ENCODE measurements around the gene DGKZ. TPM values are rescaled to one million over a fixed set of nuclear protein-coding genes. Genes with fewer than 3 reads are reported as not detected.

The DGKZ gene
- polyA plus RNA-seq, 2 of the 4 experiments (the other 2 are of a cell fraction), result 12.8 to 28.4 TPM

DNA sequence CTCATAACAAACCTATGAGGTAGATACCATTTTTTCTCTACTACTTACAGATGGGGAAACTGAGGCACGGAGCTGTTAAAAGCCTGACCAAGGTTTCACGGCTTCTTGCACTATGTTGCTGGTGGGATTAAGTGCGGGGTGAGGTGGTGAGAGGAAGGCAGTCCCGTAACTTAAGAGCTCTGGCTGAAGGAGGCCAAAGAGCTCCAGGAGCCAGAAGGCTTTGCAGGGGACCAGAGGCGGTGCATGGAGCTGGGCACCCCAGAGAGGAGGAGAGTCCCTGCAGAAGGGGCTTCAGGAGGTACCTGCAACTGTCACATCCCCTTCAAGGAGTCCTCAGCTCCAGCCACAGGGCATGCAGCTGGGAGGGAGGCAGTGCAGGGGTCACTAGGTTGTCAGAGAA lies 40.2 kb downstream of the DGKZ start:
- FAIRE-seq, result no peak
- POLR2A ChIA-PET, result no interaction called here
- TF ChIP-seq KDM1A (IDR thresholded peaks at IDR 0.05; ENCODE audit: low read depth) (no peak), CBX2 (IDR thresholded peaks at IDR 0.05; ENCODE audit: borderline replicate concordance, low read depth) (no peak), RCOR1 (IDR thresholded peaks at IDR 0.05; ENCODE audit: low read depth, low read length) (no peak), RFX5 (IDR thresholded peaks at IDR 0.05) (no peak), FOSL2 (IDR thresholded peaks at IDR 0.05) (no peak), FOSL2 (CRISPR knock-in tag; IDR thresholded peaks at IDR 0.05) (no peak), ZFP36 (IDR thresholded peaks at IDR 0.05; ENCODE audit: borderline replicate concordance, partially characterized antibody) (no peak), CEBPB (IDR thresholded peaks at IDR 0.05) (no peak), TP53 (CRISPR knock-in tag; IDR thresholded peaks at IDR 0.05) (no peak)
- TF ChIP-seq, protein P1, sequence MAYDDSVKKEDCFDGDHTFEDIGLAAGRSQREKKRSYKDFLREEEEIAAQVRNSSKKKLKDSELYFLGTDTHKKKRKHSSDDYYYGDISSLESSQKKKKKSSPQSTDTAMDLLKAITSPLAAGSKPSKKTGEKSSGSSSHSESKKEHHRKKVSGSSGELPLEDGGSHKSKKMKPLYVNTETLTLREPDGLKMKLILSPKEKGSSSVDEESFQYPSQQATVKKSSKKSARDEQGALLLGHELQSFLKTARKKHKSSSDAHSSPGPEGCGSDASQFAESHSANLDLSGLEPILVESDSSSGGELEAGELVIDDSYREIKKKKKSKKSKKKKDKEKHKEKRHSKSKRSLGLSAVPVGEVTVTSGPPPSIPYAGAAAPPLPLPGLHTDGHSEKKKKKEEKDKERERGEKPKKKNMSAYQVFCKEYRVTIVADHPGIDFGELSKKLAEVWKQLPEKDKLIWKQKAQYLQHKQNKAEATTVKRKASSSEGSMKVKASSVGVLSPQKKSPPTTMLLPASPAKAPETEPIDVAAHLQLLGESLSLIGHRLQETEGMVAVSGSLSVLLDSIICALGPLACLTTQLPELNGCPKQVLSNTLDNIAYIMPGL (CRISPR knock-in tag; IDR thresholded peaks at IDR 0.05; ENCODE audit: borderline replicate concordance), result no peak

DNA sequence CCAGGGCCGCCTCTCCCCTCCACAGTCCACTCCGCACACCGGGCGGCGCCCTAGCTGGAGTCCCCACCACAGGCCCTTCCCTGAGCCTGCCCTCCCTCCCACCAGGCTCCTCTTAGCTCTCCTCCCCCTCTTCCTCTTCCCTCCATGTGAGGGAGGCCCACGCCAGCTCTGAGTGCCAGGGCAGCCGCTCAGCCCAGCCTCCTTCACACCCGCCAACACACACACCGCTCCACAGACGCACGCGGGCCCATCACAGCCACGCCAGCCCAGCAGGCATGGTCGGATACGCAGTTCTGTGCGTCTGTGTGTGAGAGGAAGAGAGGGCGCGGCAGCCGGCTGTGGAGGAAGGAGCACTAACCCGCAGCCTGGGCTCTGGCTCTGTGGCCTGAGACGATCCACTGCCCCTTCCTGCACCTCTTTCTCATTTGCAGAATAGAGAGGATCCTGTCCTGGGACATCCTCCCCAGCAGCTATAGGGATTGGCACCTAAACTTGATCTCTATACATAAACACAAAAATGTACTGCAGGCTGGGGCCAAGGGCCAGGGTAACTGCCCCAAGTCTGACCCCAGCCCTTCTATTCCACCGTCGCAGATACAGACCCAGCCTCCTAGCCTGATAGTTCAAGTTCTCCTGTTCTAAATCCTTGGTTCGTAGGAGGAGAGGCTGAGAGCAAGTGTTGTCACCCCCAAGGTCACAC lies 40.8 kb downstream of the DGKZ start:
- Histone ChIP-seq H3K4me2 (no peak overlapping the region), H3K27ac (no peak overlapping the region), H3K4me1 (peaks cover 29% of the 10 kb centered on the region), H3K9me3 (no peaks in the 10 kb centered on the region), H3K4me3 (no peak overlapping the region)
- FAIRE-seq (no peak), DNase-seq (ENCODE audit: low read depth in 1 of 2, low spot score in 1 of 2) (no peak), ATAC-seq (no peak)
- 65% methylated on average over 21 of the region's 24 CpGs for WGBS (ENCODE audit: missing lambda C conversion rate)
- POLR2A ChIA-PET, result no interaction called here
- no peak for TF ChIP-seq ESRRA (IDR thresholded peaks at IDR 0.05; ENCODE audit: borderline replicate concordance, low read length)
- TF ChIP-seq, protein P2, sequence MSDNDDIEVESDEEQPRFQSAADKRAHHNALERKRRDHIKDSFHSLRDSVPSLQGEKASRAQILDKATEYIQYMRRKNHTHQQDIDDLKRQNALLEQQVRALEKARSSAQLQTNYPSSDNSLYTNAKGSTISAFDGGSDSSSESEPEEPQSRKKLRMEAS (IDR thresholded peaks at IDR 0.05), result no peak
- CTCF ChIA-PET, result interaction anchor here (0.6 to 10.2 kb wide), 24 partner anchors 11 to 230 kb away, joined by 3 to 220 read pairs (median 7); partner anchors contain the start of gene MDK

More for the DNA sequence above, 40.2 kb downstream of the DGKZ start:
- Histone ChIP-seq H3K4me3 (no peak overlapping the region), H3K9me3 (no peaks in the 10 kb centered on the region), H3K4me1 (peaks cover 29% of the 10 kb centered on the region), H3K27ac (no peak overlapping the region), H3K4me2 (no peak overlapping the region)
- no peak for ATAC-seq
- DNase-seq (ENCODE audit: low read depth in 1 of 2, low spot score in 1 of 2), result no peak
- WGBS (ENCODE audit: missing lambda C conversion rate), result 50% methylated on average over 5 of the region's 5 CpGs
- CTCF ChIA-PET, result interaction anchor here (0.6 to 10.2 kb wide), 13 partner anchors 12 to 232 kb away, joined by 3 to 220 read pairs (median 6); partner anchors contain the start of gene MDK

DNA sequence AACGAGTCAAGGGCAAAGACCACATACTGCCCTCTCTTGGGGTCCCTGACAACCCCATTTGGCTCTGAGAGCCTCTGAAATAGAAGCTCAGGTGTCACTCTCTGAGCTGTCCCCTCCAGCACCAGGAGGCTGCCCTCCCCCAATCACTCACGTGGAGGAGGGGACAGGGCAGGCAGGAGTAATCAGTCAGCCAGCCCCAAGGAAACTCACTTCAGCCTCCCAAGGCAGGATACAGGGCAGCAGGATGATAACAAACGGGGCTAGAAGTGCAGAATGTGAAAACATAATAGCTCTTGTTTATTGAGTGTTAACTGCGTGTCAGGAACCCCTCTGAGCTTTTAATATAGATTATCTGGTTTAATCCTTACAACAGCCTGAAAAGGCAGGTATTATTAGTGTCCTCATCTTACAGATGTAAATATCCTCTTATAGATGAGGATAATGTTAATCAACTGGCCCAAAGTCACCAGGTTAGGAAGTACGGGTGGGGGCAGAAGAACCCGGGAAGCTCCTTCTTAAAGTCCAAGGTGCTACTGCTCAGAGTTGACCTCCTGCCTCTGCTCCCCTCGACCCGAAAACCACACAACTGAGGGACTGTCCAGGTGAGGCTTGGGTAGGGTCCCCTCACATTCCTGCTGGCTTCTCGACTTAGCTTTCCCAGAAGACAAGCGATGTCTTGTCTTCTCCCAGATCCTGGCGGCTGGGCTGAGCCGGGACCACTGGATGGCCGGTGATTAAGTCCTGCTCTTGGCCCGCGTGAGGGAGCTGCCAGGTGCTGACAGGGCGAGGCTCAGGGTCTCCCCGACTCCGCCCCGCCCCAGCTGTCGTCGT lies 41.6 kb downstream of the DGKZ start:
- FAIRE-seq, result no peak
- Histone ChIP-seq H3K9me3 (no peaks in the 10 kb centered on the region), H3K4me3 (peak overlapping the region; percentile 59), H3K4me2 (peak overlapping the region; percentile 98), H3K27ac (0 out of 6 replicates have a peak overlapping the region, but pooled peaks of 1 of the 2 experiments have one; percentile 33), H3K4me1 (peaks cover 23% of the 10 kb centered on the region)
- DNase-seq (ENCODE audit: low read depth in 1 of 2, low spot score in 1 of 2), result no peak
- ATAC-seq, result peak; percentile 2 to 19; a peak in 5 of 6 replicates
- 8% methylated on average over 13 of the region's 21 CpGs for WGBS (ENCODE audit: missing lambda C conversion rate)
- ChIA-PET CTCF (interaction anchor here (0.5 to 10.2 kb wide), 47 partner anchors 10 to 765 kb away, joined by 3 to 220 read pairs (median 5); partner anchors contain the start of genes ATG13, HARBI1 and MDK), POLR2A (no interaction called here)
- TF ChIP-seq POLR2A (IDR thresholded peaks at IDR 0.05; ENCODE audit: low read length) (no peak), CEBPB (IDR thresholded peaks at IDR 0.05) (no peak), RARB (CRISPR knock-in tag; IDR thresholded peaks at IDR 0.05) (no peak), HOXB5 (CRISPR knock-in tag; IDR thresholded peaks at IDR 0.05) (no peak), ZSCAN20 (CRISPR knock-in tag; IDR thresholded peaks at IDR 0.05) (no peak)
- TF ChIP-seq, protein P3, sequence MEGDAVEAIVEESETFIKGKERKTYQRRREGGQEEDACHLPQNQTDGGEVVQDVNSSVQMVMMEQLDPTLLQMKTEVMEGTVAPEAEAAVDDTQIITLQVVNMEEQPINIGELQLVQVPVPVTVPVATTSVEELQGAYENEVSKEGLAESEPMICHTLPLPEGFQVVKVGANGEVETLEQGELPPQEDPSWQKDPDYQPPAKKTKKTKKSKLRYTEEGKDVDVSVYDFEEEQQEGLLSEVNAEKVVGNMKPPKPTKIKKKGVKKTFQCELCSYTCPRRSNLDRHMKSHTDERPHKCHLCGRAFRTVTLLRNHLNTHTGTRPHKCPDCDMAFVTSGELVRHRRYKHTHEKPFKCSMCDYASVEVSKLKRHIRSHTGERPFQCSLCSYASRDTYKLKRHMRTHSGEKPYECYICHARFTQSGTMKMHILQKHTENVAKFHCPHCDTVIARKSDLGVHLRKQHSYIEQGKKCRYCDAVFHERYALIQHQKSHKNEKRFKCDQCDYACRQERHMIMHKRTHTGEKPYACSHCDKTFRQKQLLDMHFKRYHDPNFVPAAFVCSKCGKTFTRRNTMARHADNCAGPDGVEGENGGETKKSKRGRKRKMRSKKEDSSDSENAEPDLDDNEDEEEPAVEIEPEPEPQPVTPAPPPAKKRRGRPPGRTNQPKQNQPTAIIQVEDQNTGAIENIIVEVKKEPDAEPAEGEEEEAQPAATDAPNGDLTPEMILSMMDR (IDR thresholded peaks at IDR 0.05), result no peak
- TF ChIP-seq, protein P4, sequence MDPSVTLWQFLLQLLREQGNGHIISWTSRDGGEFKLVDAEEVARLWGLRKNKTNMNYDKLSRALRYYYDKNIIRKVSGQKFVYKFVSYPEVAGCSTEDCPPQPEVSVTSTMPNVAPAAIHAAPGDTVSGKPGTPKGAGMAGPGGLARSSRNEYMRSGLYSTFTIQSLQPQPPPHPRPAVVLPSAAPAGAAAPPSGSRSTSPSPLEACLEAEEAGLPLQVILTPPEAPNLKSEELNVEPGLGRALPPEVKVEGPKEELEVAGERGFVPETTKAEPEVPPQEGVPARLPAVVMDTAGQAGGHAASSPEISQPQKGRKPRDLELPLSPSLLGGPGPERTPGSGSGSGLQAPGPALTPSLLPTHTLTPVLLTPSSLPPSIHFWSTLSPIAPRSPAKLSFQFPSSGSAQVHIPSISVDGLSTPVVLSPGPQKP (IDR thresholded peaks at IDR 0.05; ENCODE audit: low read depth, low read length), result no peak
